B cell (primary cell): ENCODE data around the gene IFT122. TPM values are rescaled to one million over a fixed set of nuclear protein-coding genes. Genes with fewer than 3 reads are reported as not detected.

ENCODE experiments used
- ATAC-seq: fragments of 200-7000 bp; cut with Tn5 transposase; one replicate; pipeline ENCODE4 v1.10.0; 2021; ENCODE audit warnings: low read depth, mild to moderate bottlenecking, moderate number of reproducible peaks, moderate library complexity
- CTCF ChIA-PET: fragments of 350-600 bp; sonication (Branson Sonifier 250); formaldehyde crosslinking; loops from one replicate; lab custom pipeline; 2021; ENCODE audit warnings: antibody characterized with exemption, inconsistent platforms; lab: Charles Lee
- POLR2A ChIA-PET: fragments of 350-600 bp; sonication (Branson Sonifier 250); formaldehyde crosslinking; loops from one replicate; lab custom pipeline; 2021; ENCODE audit warnings: antibody characterized with exemption; lab: Charles Lee
- DNase-seq: peaks from one replicate; pipeline ENCODE4 v3.0.0; 2013
- H2AFZ ChIP-seq: 2 replicates; pipeline ENCODE4 v1.6.1; 2012; ENCODE audit warnings: mild to moderate bottlenecking, low read depth, low read length; ENCODE audit not compliant: insufficient read depth, poor library complexity, severe bottlenecking
- H3K27ac ChIP-seq, 2 donors: 1 replicate in 1 of 2; 2 replicates in 1 of 2; pipeline ENCODE4 v1.5.1; 2012 to 2013; ENCODE audit warnings: low read length in 2 of 2, mild to moderate bottlenecking in 2 of 2, moderate library complexity in 1 of 2
- H3K27me3 ChIP-seq, 4 experiments: fragments of 200-600 bp in 1 of 4; sonication (generic) in 1 of 4; replicated peaks in 1 of 4; 1 replicate in 2 of 4; 2 replicates in 2 of 4; pipeline versions ENCODE4 v1.6.1 to v1.7.0; 2013 to 2016; ENCODE audit warnings: low read length in 3 of 4, mild to moderate bottlenecking in 2 of 4, mixed read lengths in 1 of 4, moderate library complexity in 1 of 4; ENCODE audit not compliant: insufficient read depth in 4 of 4, control insufficient read depth in 3 of 4; ENCODE audit errors: control extremely low read depth in 1 of 4
- H3K36me3 ChIP-seq, 2 experiments: replicated peaks in 1 of 2; 1 replicate in 1 of 2; 2 replicates in 1 of 2; pipeline versions ENCODE4 v1.6.1 to v1.7.1; 2013; ENCODE audit warnings: low read length in 1 of 2; ENCODE audit not compliant: insufficient read depth in 2 of 2, control insufficient read depth in 1 of 2; ENCODE audit errors: control extremely low read depth in 1 of 2, extremely low read depth in 1 of 2
- H3K4me1 ChIP-seq, 2 donors: fragments of 200-600 bp in 1 of 2; sonication (generic) in 1 of 2; 1 replicate in 1 of 2; 2 replicates in 1 of 2; pipeline versions ENCODE4 v1.5.1 to v1.6.1; 2013 to 2017; ENCODE audit warnings: low read length in 2 of 2; ENCODE audit not compliant: control insufficient read depth in 2 of 2, insufficient read depth in 2 of 2
- H3K4me2 ChIP-seq: replicated peaks from 2 replicates; pipeline ENCODE3; 2012; ENCODE audit warnings: mild to moderate bottlenecking, low read depth, low read length; ENCODE audit not compliant: poor library complexity, severe bottlenecking
- H3K4me3 ChIP-seq, 5 experiments: fragments of 200-600 bp in 1 of 5; sonication (generic) in 1 of 5; 1 replicate in 3 of 5; 2 replicates in 2 of 5; pipeline versions ENCODE4 v1.5.1 to v1.7.0; 2011 to 2016; ENCODE audit warnings: low read length in 4 of 5, mild to moderate bottlenecking in 4 of 5, low read depth in 2 of 5, control low read depth in 1 of 5, moderate library complexity in 1 of 5; ENCODE audit not compliant: insufficient read depth in 1 of 5; ENCODE audit errors: control extremely low read depth in 1 of 5, extremely low read depth in 1 of 5
- H3K79me2 ChIP-seq: fragments of 200-600 bp; sonication (generic); one replicate; pipeline ENCODE4 v1.6.0; 2016; ENCODE audit warnings: low read length; ENCODE audit not compliant: control insufficient read depth, insufficient read depth
- H3K9ac ChIP-seq: fragments of 200-600 bp; sonication (generic); 2 replicates; pipeline ENCODE4 v1.6.1; 2017; ENCODE audit warnings: mild to moderate bottlenecking, low read length, moderate library complexity
- H3K9me3 ChIP-seq, 3 donors: one replicate each; pipeline versions ENCODE4 v1.6.1 to v1.7.1; 2013; ENCODE audit warnings: low read length in 2 of 3; ENCODE audit not compliant: control insufficient read depth in 2 of 3, insufficient read depth in 1 of 3; ENCODE audit errors: control extremely low read depth in 1 of 3
- H4K20me1 ChIP-seq: 2 replicates; pipeline ENCODE4 v1.6.0; 2012; ENCODE audit warnings: mild to moderate bottlenecking, low read length; ENCODE audit not compliant: insufficient read depth, control insufficient read depth, poor library complexity, severe bottlenecking
- H3K27ac Mint-ChIP-seq: one replicate; pipeline ENCODE4 v1.8.0; 2021; ENCODE audit warnings: mixed read lengths
- H3K27me3 Mint-ChIP-seq: one replicate; pipeline ENCODE4 v1.8.0; 2021; ENCODE audit warnings: mixed read lengths
- H3K4me1 Mint-ChIP-seq: one replicate; pipeline ENCODE4 v1.8.0; 2021; ENCODE audit warnings: mixed read lengths
- H3K4me3 Mint-ChIP-seq: one replicate; pipeline ENCODE4 v1.8.0; 2021; ENCODE audit warnings: mixed read lengths
- H3K9me3 Mint-ChIP-seq: one replicate; pipeline ENCODE4 v1.8.0; 2022; ENCODE audit warnings: mixed read lengths; ENCODE audit not compliant: insufficient read depth
- EZH2 ChIP-seq: IDR thresholded peaks from 2 replicates; pipeline ENCODE4 v1.6.1; 2012; ENCODE audit warnings: borderline replicate concordance, low read depth, mild to moderate bottlenecking, moderate library complexity, low read length; ENCODE audit not compliant: insufficient read depth, poor library complexity, severe bottlenecking
- WGBS: methylation state at CpG from one replicate; pipeline ENCODE4 v1.1.5; 2013; ENCODE audit warnings: missing lambda C conversion rate; ENCODE audit not compliant: insufficient coverage; 5-methylcytosine and 5-hydroxymethylcytosine counted together
- intact Hi-C: fragments of 100-400 bp; cut with micrococcal nuclease; formaldehyde crosslinking; loops from one replicate; pipeline ENCODE4 v1.10.0; 2022
- polyA plus RNA-seq: library from polyadenylated mRNA; depleted of rRNA; stranded (reverse); fragments of >200 nt; gene quantifications from 2 replicates; pipeline ENCODE4 v1.2.3, GENCODE V29; 2012
- total RNA-seq, 2 donors: library from RNA; stranded (reverse); fragments of 120-200 nt in 1 of 2; gene quantifications; 1 replicate in 1 of 2; 2 replicates in 1 of 2; pipeline versions ENCODE4 v1.2.3 to v1.2.4, GENCODE V29; 2013 to 2022
- TF ChIP-seq, protein P1 (sequence below): fragments of 200-600 bp; IDR thresholded peaks from one replicate; pipeline ENCODE4 v1.8.0; 2022; ENCODE audit warnings: antibody characterized with exemption, mild to moderate bottlenecking

The IFT122 gene
- total and polyA plus RNA-seq, 2 donors (not counting 1 experiment from before 2014, with no cell fraction given) = 14.0 to 34.3 TPM

DNA sequence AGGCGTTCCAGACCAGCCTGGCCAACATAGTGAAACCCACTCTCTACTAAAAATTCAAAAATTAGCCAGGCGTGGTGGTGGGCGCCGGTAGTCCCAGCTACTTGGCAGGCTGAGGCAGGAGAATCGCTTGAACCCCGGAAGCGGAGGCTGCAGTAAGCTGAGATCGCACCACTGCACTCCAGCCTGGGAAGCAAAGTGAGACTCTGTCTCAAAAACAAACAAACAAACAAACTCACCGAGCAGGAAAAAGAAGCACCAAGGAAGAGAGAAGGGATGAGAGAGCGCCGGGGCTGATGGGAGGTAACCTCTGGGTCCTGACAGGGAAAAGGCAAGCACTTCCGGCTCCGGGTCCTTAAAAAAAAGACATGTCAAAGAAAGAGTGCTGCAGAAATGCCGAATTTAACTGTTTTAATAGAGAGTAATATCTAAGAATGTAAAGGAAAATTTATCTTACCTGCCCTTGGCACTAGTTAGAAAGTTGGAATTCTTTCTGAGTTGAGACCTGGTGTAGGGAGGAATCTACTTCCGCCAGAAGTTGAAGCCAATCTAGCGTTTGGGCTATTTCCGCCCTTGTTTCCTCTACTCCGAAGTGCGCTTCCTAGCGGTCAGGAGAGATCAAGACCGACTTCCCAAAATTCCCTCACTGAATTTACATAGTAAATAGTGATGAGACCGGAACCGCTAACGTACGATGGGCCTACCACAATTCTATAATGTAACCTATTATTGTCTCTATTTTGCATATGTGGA is 40.7 kb upstream of the IFT122 start:
- H3K4me1 Mint-ChIP-seq = peaks cover 35% of the 10 kb centered on the region
- no peaks in the 10 kb centered on the region for H3K27me3 Mint-ChIP-seq
- intact Hi-C loops = loop anchor here (1.0 to 10.0 kb wide), 5 partner anchors 25 to 238 kb away; partner anchors contain the start of genes EFCAB12, HMCES, IFT122 and ISY1
- peak overlapping the region; percentile 96 for H3K4me3 Mint-ChIP-seq
- peaks cover 45% of the 10 kb centered on the region for H3K79me2 ChIP-seq
- ChIA-PET CTCF (interaction anchor here (0.6 to 2.0 kb wide), 15 partner anchors 8 to 541 kb away, joined by 3 to 13 read pairs (median 4); partner anchors contain the start of genes EFCAB12, IFT122 and MBD4), POLR2A (interaction anchor here (1.9 kb wide), 1 partner anchor 40 kb away, joined by 12 read pairs; the partner anchor contains the start of genes IFT122 and MBD4)
- H3K27ac Mint-ChIP-seq = peak overlapping the region; percentile 94
- H3K4me1 ChIP-seq = peaks cover 20 to 22% of the 10 kb centered on the region in 2 donors
- peak overlapping the region; percentile 76 to 99 (median 89) for H3K4me3 ChIP-seq
- peak overlapping the region; percentile 77 for H3K4me2 ChIP-seq
- TF ChIP-seq EZH2 = no peak
- TF ChIP-seq, protein P1, sequence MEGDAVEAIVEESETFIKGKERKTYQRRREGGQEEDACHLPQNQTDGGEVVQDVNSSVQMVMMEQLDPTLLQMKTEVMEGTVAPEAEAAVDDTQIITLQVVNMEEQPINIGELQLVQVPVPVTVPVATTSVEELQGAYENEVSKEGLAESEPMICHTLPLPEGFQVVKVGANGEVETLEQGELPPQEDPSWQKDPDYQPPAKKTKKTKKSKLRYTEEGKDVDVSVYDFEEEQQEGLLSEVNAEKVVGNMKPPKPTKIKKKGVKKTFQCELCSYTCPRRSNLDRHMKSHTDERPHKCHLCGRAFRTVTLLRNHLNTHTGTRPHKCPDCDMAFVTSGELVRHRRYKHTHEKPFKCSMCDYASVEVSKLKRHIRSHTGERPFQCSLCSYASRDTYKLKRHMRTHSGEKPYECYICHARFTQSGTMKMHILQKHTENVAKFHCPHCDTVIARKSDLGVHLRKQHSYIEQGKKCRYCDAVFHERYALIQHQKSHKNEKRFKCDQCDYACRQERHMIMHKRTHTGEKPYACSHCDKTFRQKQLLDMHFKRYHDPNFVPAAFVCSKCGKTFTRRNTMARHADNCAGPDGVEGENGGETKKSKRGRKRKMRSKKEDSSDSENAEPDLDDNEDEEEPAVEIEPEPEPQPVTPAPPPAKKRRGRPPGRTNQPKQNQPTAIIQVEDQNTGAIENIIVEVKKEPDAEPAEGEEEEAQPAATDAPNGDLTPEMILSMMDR = peak; percentile 90
- H3K36me3 ChIP-seq = peaks cover 2 to 13% of the 10 kb centered on the region in 2 experiments
- no peaks in the 10 kb centered on the region for H3K9me3 Mint-ChIP-seq
- peak overlapping the region; percentile 88 to 95 for H3K27ac ChIP-seq
- peak overlapping the region; percentile 83 for H3K9ac ChIP-seq
- DNase-seq (peak; percentile 94), ATAC-seq (peak; percentile 86)
- no peaks in the 10 kb centered on the region for H3K27me3 ChIP-seq
- H2AFZ ChIP-seq = peak overlapping the region; percentile 94
- H4K20me1 ChIP-seq = peaks cover 40% of the 10 kb centered on the region
- H3K9me3 ChIP-seq = no peaks in the 10 kb centered on the region
- 0% methylated on average over 7 of the region's 25 CpGs for WGBS
